WTC11 (cell line): ENCODE results near the gene MAS1L. TPM values are rescaled to one million over a fixed set of nuclear protein-coding genes. Genes with fewer than 3 reads are reported as not detected.

ENCODE experiments used
- ATAC-seq: fragments of 200-7000 bp; cut with Tn5 transposase; 2 replicates; pipeline ENCODE4 v1.10.0; 2021; ENCODE audit warnings: mild to moderate bottlenecking, moderate library complexity
- CTCF ChIA-PET: fragments of 300-600 bp; sonication (Branson Sonifier 250); formaldehyde crosslinking; loops from one replicate; lab custom pipeline; 2021; ENCODE audit warnings: antibody characterized with exemption; lab: Charles Lee
- POLR2A ChIA-PET: fragments of 350-600 bp; sonication (Branson Sonifier 250); formaldehyde crosslinking; loops from one replicate; lab custom pipeline; 2021; ENCODE audit warnings: antibody characterized with exemption; lab: Charles Lee
- DNase-seq: peaks from one replicate; pipeline ENCODE4 v3.0.0; 2021; ENCODE audit warnings: low spot score
- H3K27ac Mint-ChIP-seq: 2 replicates; pipeline ENCODE4 v1.8.0; 2021; ENCODE audit warnings: mixed read lengths
- H3K27me3 Mint-ChIP-seq: 2 replicates; pipeline ENCODE4 v1.8.0; 2021; ENCODE audit warnings: low read depth, mild to moderate bottlenecking, moderate library complexity, mixed read lengths
- H3K36me3 Mint-ChIP-seq: 2 replicates; pipeline ENCODE4 v1.8.0; 2021; ENCODE audit warnings: mixed read lengths
- H3K4me1 Mint-ChIP-seq: 2 replicates; pipeline ENCODE4 v1.8.0; 2022; ENCODE audit warnings: mixed read lengths
- H3K4me3 Mint-ChIP-seq: 2 replicates; pipeline ENCODE4 v1.8.0; 2021; ENCODE audit warnings: mild to moderate bottlenecking, moderate library complexity, mixed read lengths
- H3K9me3 Mint-ChIP-seq: 2 replicates; pipeline ENCODE4 v1.8.0; 2021; ENCODE audit warnings: mixed read lengths
- GABPB1 ChIP-seq: sonication (generic); formaldehyde crosslinking; IDR thresholded peaks from 2 replicates; pipeline ENCODE4 v1.8.1; 2023; ENCODE audit warnings: mild to moderate bottlenecking, missing genetic modification reagents
- GRHL2 ChIP-seq: fragments of 250-450 bp; sonication (Bioruptor Pico); IDR thresholded peaks from 2 replicates; pipeline ENCODE4 v1.8.0; 2022; ENCODE audit warnings: mild to moderate bottlenecking, moderate library complexity; ENCODE audit not compliant: insufficient replicate concordance, severe bottlenecking
- IRF2 ChIP-seq: sonication (generic); formaldehyde crosslinking; IDR thresholded peaks from 2 replicates; pipeline ENCODE4 v1.8.0; 2022; ENCODE audit warnings: low read depth, missing genetic modification reagents, borderline replicate concordance
- JUN ChIP-seq: sonication (generic); formaldehyde crosslinking; IDR thresholded peaks from 2 replicates; pipeline ENCODE4 v1.8.0; 2023; ENCODE audit warnings: mild to moderate bottlenecking, missing genetic modification reagents
- MXD4 ChIP-seq: fragments of 250-450 bp; sonication (Bioruptor Pico); IDR thresholded peaks from 2 replicates; pipeline ENCODE4 v1.8.0; 2021; ENCODE audit warnings: mild to moderate bottlenecking, moderate library complexity, borderline replicate concordance
- RORB ChIP-seq: fragments of 250-450 bp; sonication (Bioruptor Pico); IDR thresholded peaks from 2 replicates; pipeline ENCODE4 v1.9.0; 2021; ENCODE audit warnings: mild to moderate bottlenecking
- SMAD4 ChIP-seq: sonication (generic); formaldehyde crosslinking; IDR thresholded peaks from 2 replicates; pipeline ENCODE4 v1.8.0; 2022; ENCODE audit warnings: mild to moderate bottlenecking, missing genetic modification reagents
- SOX15 ChIP-seq: fragments of 250-450 bp; sonication (Bioruptor Pico); IDR thresholded peaks from 2 replicates; pipeline ENCODE4 v1.9.0; 2021; ENCODE audit warnings: mild to moderate bottlenecking
- SP1 ChIP-seq: sonication (generic); formaldehyde crosslinking; conservative IDR thresholded peaks from 2 replicates; pipeline ENCODE4 v1.8.1; 2022; ENCODE audit warnings: missing genetic modification reagents
- TCF7 ChIP-seq: sonication (generic); formaldehyde crosslinking; IDR thresholded peaks from 2 replicates; pipeline ENCODE4 v1.8.0; 2022; ENCODE audit warnings: mild to moderate bottlenecking, low read depth, missing genetic modification reagents, moderate library complexity
- ZNF232 ChIP-seq: sonication (generic); formaldehyde crosslinking; IDR thresholded peaks from 2 replicates; pipeline ENCODE4 v1.8.0; 2022; ENCODE audit warnings: mild to moderate bottlenecking, missing genetic modification reagents
- ZNF263 ChIP-seq: sonication (generic); formaldehyde crosslinking; IDR thresholded peaks from 2 replicates; pipeline ENCODE4 v1.8.1; 2022; ENCODE audit warnings: low read depth, mild to moderate bottlenecking, moderate library complexity, missing genetic modification reagents
- ZNF317 ChIP-seq: sonication (generic); formaldehyde crosslinking; IDR thresholded peaks from 2 replicates; pipeline ENCODE4 v1.8.1; 2023; ENCODE audit warnings: low read depth, mild to moderate bottlenecking, moderate library complexity, missing genetic modification reagents, borderline replicate concordance
- ZNF416 ChIP-seq: fragments of 250-450 bp; sonication (Bioruptor Pico); IDR thresholded peaks from 2 replicates; pipeline ENCODE4 v1.9.0; 2021; ENCODE audit warnings: mild to moderate bottlenecking, inconsistent platforms
- total RNA-seq: library from RNA; stranded (reverse); gene quantifications from 3 replicates; pipeline ENCODE4 v1.2.3, GENCODE V29; 2021
- TF ChIP-seq, protein P1 (sequence below): sonication (generic); formaldehyde crosslinking; IDR thresholded peaks from 2 replicates; pipeline ENCODE4 v1.8.0; 2022; ENCODE audit warnings: mild to moderate bottlenecking, missing genetic modification reagents
- TF ChIP-seq, protein P2 (sequence below): fragments of 250-450 bp; sonication (Bioruptor Pico); IDR thresholded peaks from 2 replicates; pipeline ENCODE4 v1.8.0; 2021; ENCODE audit warnings: mild to moderate bottlenecking
- TF ChIP-seq, protein P3 (sequence below): fragments of 250-450 bp; sonication (Bioruptor Pico); IDR thresholded peaks from 2 replicates; pipeline ENCODE4 v1.9.0; 2021; ENCODE audit warnings: mild to moderate bottlenecking
- TF ChIP-seq, protein P4 (sequence below): sonication (generic); formaldehyde crosslinking; IDR thresholded peaks from 2 replicates; pipeline ENCODE4 v1.8.0; 2023; ENCODE audit warnings: mild to moderate bottlenecking, missing genetic modification reagents
- TF ChIP-seq, protein P5 (sequence below): sonication (generic); formaldehyde crosslinking; IDR thresholded peaks from 2 replicates; pipeline ENCODE4 v1.8.1; 2023; ENCODE audit warnings: mild to moderate bottlenecking, missing genetic modification reagents, borderline replicate concordance

MAS1L gene
- total RNA-seq, 1 experiment from 2014 or later, result not detected

DNA sequence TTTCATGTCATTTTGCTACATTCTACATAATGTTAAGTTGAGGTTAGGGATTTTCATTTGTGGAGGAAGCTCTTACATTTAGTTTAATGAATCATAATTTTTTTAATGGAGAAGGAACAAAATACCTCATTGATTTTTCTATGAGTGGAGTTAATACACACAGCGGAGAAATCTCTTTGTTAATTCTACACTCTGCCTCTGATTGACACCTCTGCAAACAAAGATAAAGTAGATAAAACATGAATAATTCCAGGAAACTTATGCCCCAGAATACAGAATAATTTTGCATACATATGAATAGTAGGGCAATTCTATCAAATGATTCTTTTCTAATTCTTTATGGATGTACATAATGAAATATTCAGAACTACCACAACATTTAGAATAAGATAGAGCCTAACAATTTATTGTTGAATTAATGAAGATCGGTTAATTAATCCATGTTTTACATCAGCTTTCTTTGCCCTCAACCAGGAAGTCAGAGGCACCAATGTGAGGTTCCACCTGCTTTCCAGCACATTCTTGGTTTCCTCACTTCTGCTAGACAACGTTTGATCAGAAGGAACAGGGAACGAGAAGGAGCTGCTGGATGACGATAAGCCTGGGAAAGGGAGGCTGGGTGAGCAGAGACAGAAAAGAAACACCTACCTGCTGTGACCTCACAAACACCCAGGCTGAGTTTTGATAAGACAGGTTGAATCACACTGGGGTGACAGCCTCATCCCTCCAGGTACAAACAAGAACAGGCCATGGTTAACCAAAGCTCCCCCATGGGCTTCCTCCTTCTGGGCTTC, 26.5 kb downstream of the MAS1L start:
- Mint-ChIP-seq H3K4me3 (no peak overlapping the region), H3K4me1 (peaks cover 4% of the 10 kb centered on the region), H3K27me3 (peaks cover 6% of the 10 kb centered on the region), H3K36me3 (no peaks in the 10 kb centered on the region), H3K9me3 (peaks cover 6% of the 10 kb centered on the region), H3K27ac (no peak overlapping the region)
- CTCF ChIA-PET, result no interaction called here
- no peak for TF ChIP-seq ZNF232 (CRISPR knock-in tag)
- no peak for TF ChIP-seq ZNF416 (CRISPR knock-in tag)
- TF ChIP-seq SP1 (CRISPR knock-in tag), result no peak
- TF ChIP-seq, protein P1, sequence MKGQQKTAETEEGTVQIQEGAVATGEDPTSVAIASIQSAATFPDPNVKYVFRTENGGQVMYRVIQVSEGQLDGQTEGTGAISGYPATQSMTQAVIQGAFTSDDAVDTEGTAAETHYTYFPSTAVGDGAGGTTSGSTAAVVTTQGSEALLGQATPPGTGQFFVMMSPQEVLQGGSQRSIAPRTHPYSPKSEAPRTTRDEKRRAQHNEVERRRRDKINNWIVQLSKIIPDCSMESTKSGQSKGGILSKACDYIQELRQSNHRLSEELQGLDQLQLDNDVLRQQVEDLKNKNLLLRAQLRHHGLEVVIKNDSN (CRISPR knock-in tag), result no peak
- no peak for TF ChIP-seq ZNF317 (CRISPR knock-in tag)
- TF ChIP-seq, protein P2, sequence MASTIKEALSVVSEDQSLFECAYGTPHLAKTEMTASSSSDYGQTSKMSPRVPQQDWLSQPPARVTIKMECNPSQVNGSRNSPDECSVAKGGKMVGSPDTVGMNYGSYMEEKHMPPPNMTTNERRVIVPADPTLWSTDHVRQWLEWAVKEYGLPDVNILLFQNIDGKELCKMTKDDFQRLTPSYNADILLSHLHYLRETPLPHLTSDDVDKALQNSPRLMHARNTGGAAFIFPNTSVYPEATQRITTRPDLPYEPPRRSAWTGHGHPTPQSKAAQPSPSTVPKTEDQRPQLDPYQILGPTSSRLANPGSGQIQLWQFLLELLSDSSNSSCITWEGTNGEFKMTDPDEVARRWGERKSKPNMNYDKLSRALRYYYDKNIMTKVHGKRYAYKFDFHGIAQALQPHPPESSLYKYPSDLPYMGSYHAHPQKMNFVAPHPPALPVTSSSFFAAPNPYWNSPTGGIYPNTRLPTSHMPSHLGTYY (CRISPR knock-in tag), result no peak
- TF ChIP-seq JUN (CRISPR knock-in tag), result no peak
- TF ChIP-seq SMAD4, result no peak
- TF ChIP-seq GABPB1 (CRISPR knock-in tag), result no peak
- TF ChIP-seq IRF2 (CRISPR knock-in tag), result no peak
- TF ChIP-seq RORB (CRISPR knock-in tag), result no peak
- no peak for TF ChIP-seq MXD4 (CRISPR knock-in tag)
- no peak for TF ChIP-seq GRHL2 (CRISPR knock-in tag)
- ATAC-seq, result no peak
- no peak for DNase-seq
- POLR2A ChIA-PET, result no interaction called here

DNA sequence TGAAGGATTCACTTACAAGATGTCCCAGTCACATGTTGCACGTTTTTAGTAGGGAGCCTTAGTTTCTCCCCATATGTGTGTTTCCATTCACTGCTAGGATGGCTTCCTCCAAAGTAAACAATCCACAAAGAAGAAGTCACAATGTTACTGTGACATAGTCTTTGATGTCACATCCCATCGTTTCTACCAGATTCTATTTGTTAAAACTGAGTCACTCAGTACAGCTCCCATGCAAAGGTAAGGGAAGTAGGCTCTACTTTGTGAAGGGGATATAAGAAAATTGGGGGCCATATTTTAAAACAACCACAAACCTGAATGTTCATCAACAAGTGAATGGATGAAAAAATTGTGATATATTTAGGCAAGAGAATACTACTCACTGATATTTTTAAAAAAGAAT, 30.8 kb downstream of the MAS1L start, which contains the start of the genes OR11A1 and OR2H1:
Gene OR11A1 (minus strand): TSS at position 101 of the 400 bp plus-strand sequence. CDS start 29,430 bp downstream, outside the sequence.
Gene OR2H1 (plus strand): TSS at position 185 of the 400 bp plus-strand sequence. CDS start 4,615 bp downstream, outside the sequence.
- Mint-ChIP-seq H3K4me3 (no peak within 1 kb of the TSS), H3K9me3 (peaks cover under 1% of the 10 kb centered on the region; the same call in 1 of the 2 replicates), H3K27me3 (no peaks in the 10 kb centered on the region), H3K36me3 (no peaks in the 10 kb centered on the region), H3K4me1 (no peaks in the 10 kb centered on the region), H3K27ac (no peak within 1 kb of the TSS)
- CTCF ChIA-PET, result no interaction called here
- no peak for ATAC-seq
- no peak for DNase-seq
- POLR2A ChIA-PET, result no interaction called here
- TF ChIP-seq, protein P1 (CRISPR knock-in tag), result no peak
- TF ChIP-seq ZNF263 (CRISPR knock-in tag) (no peak), TCF7 (CRISPR knock-in tag) (no peak), SOX15 (no peak)
- TF ChIP-seq, protein P3, sequence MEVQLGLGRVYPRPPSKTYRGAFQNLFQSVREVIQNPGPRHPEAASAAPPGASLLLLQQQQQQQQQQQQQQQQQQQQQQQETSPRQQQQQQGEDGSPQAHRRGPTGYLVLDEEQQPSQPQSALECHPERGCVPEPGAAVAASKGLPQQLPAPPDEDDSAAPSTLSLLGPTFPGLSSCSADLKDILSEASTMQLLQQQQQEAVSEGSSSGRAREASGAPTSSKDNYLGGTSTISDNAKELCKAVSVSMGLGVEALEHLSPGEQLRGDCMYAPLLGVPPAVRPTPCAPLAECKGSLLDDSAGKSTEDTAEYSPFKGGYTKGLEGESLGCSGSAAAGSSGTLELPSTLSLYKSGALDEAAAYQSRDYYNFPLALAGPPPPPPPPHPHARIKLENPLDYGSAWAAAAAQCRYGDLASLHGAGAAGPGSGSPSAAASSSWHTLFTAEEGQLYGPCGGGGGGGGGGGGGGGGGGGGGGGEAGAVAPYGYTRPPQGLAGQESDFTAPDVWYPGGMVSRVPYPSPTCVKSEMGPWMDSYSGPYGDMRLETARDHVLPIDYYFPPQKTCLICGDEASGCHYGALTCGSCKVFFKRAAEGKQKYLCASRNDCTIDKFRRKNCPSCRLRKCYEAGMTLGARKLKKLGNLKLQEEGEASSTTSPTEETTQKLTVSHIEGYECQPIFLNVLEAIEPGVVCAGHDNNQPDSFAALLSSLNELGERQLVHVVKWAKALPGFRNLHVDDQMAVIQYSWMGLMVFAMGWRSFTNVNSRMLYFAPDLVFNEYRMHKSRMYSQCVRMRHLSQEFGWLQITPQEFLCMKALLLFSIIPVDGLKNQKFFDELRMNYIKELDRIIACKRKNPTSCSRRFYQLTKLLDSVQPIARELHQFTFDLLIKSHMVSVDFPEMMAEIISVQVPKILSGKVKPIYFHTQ, result no peak
- TF ChIP-seq, protein P4, sequence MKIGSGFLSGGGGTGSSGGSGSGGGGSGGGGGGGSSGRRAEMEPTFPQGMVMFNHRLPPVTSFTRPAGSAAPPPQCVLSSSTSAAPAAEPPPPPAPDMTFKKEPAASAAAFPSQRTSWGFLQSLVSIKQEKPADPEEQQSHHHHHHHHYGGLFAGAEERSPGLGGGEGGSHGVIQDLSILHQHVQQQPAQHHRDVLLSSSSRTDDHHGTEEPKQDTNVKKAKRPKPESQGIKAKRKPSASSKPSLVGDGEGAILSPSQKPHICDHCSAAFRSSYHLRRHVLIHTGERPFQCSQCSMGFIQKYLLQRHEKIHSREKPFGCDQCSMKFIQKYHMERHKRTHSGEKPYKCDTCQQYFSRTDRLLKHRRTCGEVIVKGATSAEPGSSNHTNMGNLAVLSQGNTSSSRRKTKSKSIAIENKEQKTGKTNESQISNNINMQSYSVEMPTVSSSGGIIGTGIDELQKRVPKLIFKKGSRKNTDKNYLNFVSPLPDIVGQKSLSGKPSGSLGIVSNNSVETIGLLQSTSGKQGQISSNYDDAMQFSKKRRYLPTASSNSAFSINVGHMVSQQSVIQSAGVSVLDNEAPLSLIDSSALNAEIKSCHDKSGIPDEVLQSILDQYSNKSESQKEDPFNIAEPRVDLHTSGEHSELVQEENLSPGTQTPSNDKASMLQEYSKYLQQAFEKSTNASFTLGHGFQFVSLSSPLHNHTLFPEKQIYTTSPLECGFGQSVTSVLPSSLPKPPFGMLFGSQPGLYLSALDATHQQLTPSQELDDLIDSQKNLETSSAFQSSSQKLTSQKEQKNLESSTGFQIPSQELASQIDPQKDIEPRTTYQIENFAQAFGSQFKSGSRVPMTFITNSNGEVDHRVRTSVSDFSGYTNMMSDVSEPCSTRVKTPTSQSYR, result no peak
- TF ChIP-seq, protein P5, sequence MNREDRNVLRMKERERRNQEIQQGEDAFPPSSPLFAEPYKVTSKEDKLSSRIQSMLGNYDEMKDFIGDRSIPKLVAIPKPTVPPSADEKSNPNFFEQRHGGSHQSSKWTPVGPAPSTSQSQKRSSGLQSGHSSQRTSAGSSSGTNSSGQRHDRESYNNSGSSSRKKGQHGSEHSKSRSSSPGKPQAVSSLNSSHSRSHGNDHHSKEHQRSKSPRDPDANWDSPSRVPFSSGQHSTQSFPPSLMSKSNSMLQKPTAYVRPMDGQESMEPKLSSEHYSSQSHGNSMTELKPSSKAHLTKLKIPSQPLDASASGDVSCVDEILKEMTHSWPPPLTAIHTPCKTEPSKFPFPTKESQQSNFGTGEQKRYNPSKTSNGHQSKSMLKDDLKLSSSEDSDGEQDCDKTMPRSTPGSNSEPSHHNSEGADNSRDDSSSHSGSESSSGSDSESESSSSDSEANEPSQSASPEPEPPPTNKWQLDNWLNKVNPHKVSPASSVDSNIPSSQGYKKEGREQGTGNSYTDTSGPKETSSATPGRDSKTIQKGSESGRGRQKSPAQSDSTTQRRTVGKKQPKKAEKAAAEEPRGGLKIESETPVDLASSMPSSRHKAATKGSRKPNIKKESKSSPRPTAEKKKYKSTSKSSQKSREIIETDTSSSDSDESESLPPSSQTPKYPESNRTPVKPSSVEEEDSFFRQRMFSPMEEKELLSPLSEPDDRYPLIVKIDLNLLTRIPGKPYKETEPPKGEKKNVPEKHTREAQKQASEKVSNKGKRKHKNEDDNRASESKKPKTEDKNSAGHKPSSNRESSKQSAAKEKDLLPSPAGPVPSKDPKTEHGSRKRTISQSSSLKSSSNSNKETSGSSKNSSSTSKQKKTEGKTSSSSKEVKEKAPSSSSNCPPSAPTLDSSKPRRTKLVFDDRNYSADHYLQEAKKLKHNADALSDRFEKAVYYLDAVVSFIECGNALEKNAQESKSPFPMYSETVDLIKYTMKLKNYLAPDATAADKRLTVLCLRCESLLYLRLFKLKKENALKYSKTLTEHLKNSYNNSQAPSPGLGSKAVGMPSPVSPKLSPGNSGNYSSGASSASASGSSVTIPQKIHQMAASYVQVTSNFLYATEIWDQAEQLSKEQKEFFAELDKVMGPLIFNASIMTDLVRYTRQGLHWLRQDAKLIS (CRISPR knock-in tag), result no peak
